ENCODE measurements around the gene RAET1G.
"Not testable (repeated sequence)": the region's sequence is repeated elsewhere in the genome, so short reads cannot be mapped to it uniquely, and the experiment has no call there.

Gene RAET1G

GRCh38 chr6:149953934-149954327, 31.0 kb upstream of the RAET1G start:
- DNase-seq (ENCODE audit: low spot score), result not testable (repeated sequence)

GRCh38 chr6:149953390-149953789, 30.5 kb upstream of the RAET1G start:
- not testable (repeated sequence) for DNase-seq (ENCODE audit: low spot score)

- DNase-seq (ENCODE audit: low spot score), result no peak
Measured at GRCh38 chr6:149951626-149952025, 28.7 kb upstream of the RAET1G start.

- DNase-seq (ENCODE audit: low spot score), result no peak
Measured at GRCh38 chr6:149951096-149951495, 28.2 kb upstream of the RAET1G start.

- no peak for DNase-seq (ENCODE audit: low spot score)
Measured at GRCh38 chr6:149950423-149950822, 27.5 kb upstream of the RAET1G start.

- no peak for DNase-seq (ENCODE audit: low spot score)
Measured at GRCh38 chr6:149948616-149949015, 25.7 kb upstream of the RAET1G start.

GRCh38 chr6:149948011-149948410, 25.1 kb upstream of the RAET1G start:
- DNase-seq (ENCODE audit: low spot score), result no peak

- not testable (repeated sequence) for DNase-seq (ENCODE audit: low spot score)
Measured at GRCh38 chr6:149947533-149947932, 24.6 kb upstream of the RAET1G start.

- DNase-seq (ENCODE audit: low spot score), result not testable (repeated sequence)
Measured at GRCh38 chr6:149946631-149947030, 23.7 kb upstream of the RAET1G start.

- not testable (repeated sequence) for DNase-seq (ENCODE audit: low spot score)
Measured at GRCh38 chr6:149945276-149945675, 22.4 kb upstream of the RAET1G start.

GRCh38 chr6:149943321-149943720, 20.4 kb upstream of the RAET1G start:
- not testable (repeated sequence) for DNase-seq (ENCODE audit: low spot score)

- DNase-seq (ENCODE audit: low spot score), result no peak
Measured at GRCh38 chr6:149942461-149942829, 19.5 kb upstream of the RAET1G start.

GRCh38 chr6:149941583-149942460, 18.9 kb upstream of the RAET1G start, which contains the start of gene ULBP2:
Gene ULBP2, plus strand, starts transcription at chr6:149942014. Its CDS starts 59 bp downstream, at chr6:149942073.
- DNase-seq (ENCODE audit: low spot score), result peak; percentile 89

- no peak for DNase-seq (ENCODE audit: low spot score)
Measured at GRCh38 chr6:149940672-149940982, 17.7 kb upstream of the RAET1G start.

GRCh38 chr6:149939909-149940671, 17.2 kb upstream of the RAET1G start:
- no peak for DNase-seq (ENCODE audit: low spot score)

- no peak for DNase-seq (ENCODE audit: low spot score)
Measured at GRCh38 chr6:149939356-149939648, 16.4 kb upstream of the RAET1G start.

- DNase-seq (ENCODE audit: low spot score), result no peak
Measured at GRCh38 chr6:149938571-149939355, 15.8 kb upstream of the RAET1G start.

- not testable (repeated sequence) for DNase-seq (ENCODE audit: low spot score)
Measured at GRCh38 chr6:149938013-149938570, 15.2 kb upstream of the RAET1G start.

GRCh38 chr6:149936743-149937142, 13.8 kb upstream of the RAET1G start:
- no peak for DNase-seq (ENCODE audit: low spot score)

GRCh38 chr6:149935668-149936067, 12.7 kb upstream of the RAET1G start:
- no peak for DNase-seq (ENCODE audit: low spot score)

GRCh38 chr6:149935246-149935645, 12.3 kb upstream of the RAET1G start:
- no peak for DNase-seq (ENCODE audit: low spot score)
